HG03571 (cell line): ENCODE results near the gene KCNB1.

Source experiments
- ATAC-seq: cut with Tn5 transposase; IDR thresholded peaks from one replicate; pipeline ENCODE4 v1.9.1; 2021; ENCODE audit not compliant: unreplicated experiment

The KCNB1 gene

DNA sequence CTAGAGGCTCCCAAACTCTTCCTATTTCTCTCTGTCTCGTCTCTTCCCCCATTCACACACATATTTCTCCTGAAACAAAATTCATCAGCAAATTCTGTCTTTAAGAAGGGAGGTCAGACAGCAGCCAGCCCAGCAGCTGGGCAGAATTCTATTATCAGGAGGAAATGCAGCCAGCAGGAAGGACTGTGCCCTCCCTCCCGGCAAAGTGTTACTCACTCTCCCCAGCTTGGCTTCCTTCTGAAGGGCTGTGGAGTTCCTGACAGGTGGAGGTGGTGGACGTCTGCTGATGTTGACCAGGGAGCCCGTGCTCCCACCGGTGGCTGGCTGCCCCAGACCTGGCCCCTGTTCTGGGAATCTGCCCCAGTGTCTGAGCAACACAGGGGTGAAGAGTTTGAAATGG lies 37.3 kb downstream of the KCNB1 start:
- ATAC-seq, result no peak

DNA sequence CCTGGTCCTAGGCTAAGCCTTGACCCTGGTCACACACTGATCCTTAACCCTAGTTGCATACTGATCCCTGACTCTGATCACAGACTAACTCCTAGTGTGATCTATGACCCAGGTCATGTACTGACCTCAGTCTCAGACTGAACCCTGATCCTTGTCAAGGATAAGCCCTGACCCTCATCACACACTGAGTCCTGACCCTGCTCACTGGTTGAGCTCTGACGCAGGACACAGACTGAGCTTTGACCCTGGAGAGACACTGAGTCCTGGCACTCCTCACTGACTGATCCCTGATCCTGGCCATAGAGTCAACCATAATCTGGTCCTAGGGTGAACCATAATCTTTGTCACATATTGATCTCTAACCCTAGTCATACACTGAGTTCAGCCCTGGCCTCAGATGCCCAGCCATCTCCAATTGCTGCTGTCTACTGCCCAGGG lies 37.9 kb downstream of the KCNB1 start:
- ATAC-seq, result no peak

DNA sequence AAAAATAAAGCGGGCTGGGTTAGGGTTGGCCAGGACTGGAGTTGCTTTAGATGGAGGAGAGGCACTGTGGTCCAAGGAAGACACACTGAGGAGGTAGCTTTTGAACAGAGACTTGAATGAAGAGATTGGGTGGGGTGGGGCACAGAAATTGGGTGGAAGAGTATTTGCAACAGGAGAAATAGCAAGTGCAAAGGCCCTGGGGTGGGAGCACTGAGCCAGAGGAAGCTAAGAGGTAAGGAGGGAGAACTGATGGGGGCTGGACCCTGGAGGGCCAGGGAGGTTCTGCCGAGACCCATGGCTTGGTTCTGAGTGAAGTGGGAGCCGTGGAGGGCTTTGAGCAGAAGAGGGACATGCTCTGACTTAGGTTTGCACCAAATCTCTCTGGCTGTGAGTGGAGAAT lies 45.4 kb downstream of the KCNB1 start:
- ATAC-seq, result no peak

DNA sequence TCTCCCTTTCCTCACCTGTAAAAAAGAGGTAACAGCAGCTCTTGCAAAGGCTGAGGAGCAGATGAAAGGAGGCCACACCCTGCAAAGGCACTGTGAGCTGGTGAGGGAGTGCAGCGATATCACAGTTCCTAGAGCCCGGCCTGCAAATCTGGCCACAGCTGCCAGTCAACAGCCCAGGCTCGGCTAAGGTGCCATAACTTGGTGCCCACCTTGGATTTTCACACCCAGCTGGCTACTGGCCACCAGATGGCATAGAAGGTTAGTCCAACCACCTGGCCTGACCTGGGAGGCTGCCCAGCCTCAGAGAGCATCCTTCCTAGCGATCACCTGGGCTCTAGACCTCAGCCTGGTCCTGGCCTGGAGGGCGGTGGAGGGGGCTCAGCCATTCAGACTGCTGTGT lies 46.8 kb downstream of the KCNB1 start:
- ATAC-seq, result no peak

DNA sequence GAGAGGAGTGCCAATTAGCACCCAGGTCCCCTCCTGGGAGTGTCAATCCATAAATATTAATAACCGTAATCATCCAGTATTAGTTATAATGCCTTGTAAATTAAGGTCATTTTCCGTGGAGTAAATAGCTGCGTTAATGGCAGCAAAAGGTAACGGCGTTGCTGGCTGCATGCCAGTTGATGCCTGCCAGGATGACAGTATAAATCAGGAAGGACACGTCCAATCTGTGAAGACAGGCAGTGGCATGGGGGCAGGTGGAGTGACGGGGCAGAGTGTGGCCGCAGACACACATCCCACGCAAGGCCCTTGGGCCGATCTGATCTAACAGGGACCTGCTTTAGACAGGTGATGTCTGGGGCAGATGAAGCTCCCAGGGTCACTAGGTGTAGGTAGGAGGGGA lies 49.1 kb downstream of the KCNB1 start:
- ATAC-seq, result no peak

DNA sequence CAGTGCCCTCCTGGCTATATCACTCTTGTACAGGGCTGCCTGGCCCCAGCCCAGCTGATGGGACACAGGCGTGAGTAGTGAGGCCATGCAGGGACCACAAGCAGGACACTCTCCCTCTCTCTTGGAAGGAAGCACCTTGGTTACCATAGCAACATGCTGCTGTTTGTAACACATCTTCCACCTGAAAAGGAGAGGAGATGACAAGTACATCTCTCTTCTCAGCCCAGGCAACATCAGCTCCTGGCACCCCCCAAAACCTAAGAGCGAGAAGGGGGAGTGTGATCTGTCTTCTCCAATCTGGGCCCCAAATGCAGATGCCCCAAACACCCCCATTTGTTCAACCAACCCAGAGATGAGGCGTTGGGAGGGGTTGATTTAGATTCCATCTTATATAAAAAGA lies 49.9 kb downstream of the KCNB1 start:
- ATAC-seq, result no peak

DNA sequence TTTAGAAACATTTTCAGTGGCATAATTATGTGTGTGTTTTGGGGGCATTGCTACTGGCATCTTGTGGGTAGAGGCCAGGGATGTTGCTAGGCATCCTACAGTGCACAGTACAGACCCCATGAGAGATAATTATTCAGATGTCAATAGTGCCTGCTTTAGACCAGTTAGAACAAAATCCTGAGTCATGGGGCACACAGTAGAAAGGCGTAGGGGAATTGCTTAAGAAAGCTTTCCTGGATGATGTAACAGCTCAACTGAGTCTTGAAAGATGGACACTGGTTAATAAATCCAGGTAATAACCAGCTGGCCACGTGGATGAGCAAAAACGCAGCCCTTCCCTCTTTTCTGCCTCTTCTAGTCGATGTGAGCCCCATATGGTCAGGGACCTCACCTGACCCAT lies 51.1 kb downstream of the KCNB1 start:
- ATAC-seq, result no peak

DNA sequence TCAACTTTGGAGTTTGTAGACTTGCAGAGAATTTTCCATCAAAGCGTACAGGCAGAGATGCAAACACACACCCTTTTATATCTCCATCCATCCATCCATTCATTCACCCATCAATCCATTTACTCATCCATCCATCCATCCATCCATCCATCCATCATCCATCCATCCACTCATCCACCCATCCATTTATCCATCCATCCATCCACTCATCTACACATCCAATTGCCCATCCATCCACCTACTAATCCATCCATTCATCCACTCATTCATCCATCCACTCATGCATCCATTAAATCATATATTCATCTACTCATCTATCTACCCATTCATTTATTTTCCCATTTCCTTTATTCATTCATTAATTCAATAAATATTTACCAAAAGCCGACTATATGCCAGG lies 52.1 kb downstream of the KCNB1 start:
- no peak for ATAC-seq

DNA sequence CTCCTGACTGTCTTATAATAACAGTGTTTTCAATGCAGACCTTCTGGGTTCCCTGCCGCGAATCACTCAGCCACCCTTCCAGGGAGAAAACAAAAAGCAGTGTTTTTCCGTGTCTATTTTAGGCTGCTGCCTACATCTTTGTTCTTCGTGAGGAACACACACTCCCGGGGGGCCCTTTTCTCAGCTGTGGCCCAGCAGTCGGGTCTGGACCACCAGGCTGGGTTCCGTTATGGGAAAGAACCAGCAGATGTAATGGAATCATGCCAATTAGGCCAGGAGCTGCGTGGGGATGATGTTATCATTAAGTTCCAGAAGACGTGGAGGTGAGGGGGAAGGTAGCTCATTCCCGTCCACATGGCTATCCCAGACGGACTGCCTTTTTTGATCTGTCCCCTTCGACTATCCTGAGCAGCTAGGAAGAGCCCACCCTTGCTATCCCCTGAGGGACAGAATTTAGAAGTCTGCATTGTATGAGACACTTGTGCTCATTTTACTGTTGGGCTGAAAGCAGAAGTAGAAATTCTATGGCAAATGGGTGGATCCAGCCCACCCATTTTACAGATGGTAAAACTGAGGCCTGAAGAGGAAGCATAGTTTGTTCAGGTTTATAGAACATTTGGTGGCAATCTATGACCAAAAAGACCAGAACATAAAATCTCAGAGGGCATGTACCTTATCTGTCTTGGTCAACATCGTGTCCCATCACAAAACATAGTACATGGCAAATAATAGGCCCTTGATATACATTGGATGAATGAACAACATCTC lies 54.5 kb downstream of the KCNB1 start:
- no peak for ATAC-seq

DNA sequence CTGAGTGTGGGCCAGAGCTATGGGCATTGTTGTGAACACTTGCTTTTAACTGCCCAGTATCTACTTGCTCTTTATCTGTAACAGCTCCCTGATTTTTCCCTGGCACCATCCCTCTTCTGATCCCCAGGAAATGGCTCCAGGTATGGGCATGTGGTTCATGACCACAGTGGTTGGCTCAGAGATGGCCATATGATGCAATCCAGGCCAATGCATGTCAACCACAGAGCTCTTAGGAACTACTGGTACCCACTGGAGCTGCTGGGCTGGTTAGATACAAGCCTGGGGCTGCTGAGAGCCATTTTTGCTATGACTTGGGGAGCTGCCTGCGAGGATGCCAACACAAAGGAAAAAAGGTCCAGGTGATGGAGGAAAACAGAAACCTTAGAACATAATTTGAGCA lies 55.6 kb downstream of the KCNB1 start:
- no peak for ATAC-seq

DNA sequence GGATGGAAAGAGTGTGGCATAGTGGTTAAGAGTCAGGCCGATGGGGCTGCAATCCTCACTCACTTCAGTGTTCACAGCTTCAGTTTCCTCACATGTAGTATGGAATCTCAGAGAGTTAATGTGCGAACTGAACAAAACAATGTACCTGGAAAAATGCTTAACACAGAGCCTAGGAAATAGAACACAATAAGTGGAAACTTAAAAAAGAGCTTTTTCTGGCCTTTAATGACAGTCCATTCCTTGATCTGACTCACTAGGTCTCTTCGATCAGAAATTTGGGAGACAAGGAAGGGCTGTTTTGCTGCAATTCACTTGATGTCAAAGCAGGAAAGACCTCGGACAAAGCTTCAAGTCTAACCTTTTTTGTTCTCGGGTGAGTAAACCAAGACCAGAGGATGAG lies 56.1 kb downstream of the KCNB1 start:
- ATAC-seq, result no peak

DNA sequence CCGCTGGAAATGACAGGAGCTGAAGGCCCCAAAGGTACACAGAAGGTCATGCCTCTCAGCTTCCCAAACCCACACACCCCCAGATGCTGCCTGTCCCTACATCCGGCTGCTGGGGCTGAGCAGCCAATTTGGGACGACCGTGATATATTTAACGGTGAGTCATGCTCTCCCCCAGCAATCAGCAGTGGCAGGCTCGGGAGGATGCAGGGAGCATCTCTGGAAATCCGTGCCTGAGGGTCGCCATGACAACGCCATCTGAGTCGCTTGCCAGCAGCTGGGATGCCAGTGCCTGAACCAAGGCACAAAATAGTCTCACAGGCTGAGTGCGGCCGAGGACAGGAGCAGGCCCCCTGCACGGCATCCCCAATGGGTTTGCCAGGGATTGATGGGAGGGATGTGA lies 57.9 kb downstream of the KCNB1 start:
- no peak for ATAC-seq

DNA sequence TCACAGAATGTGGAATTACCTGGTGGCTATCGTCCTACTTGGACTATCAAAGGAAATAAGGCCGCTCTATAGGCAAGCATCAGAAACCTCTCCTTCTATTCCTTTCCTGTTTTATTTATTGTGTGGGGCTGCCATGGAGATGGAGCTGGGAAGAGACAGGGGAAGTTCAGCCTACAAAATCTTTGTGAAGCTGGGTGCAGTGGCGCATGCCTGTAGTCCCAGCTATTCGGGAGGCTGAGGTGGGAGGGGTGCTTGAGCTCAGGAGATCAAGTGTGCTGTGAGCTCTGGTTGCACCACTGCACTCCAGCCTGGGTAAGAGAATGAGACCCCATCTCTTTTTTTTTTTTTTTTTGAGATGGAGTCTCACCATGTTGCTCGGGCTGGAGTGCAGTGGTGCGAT lies 60.3 kb downstream of the KCNB1 start:
- ATAC-seq, result no peak

DNA sequence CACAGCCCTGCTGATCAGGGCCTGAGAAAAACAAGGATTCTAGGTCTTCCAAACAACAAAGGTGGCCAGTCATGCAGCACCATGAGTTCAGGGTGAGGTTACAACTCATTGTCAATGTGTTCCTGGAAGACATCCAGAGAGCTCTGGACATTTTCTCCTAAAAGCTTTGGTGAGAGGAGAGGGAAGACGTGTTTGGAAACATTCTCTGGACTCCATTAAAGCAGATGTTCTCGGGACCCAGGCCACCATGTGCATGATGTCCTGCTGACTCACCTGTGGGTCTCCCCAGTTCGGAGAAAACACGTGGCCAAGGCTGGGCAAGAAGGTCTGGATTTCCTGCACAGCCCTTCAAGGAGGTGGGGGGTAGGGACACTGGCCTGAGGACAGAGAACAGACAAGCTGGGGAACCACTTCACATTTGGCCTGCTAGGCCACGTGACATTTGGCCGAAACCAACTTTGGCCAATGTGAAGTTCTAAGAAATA lies 61.6 kb downstream of the KCNB1 start:
- ATAC-seq, result no peak

DNA sequence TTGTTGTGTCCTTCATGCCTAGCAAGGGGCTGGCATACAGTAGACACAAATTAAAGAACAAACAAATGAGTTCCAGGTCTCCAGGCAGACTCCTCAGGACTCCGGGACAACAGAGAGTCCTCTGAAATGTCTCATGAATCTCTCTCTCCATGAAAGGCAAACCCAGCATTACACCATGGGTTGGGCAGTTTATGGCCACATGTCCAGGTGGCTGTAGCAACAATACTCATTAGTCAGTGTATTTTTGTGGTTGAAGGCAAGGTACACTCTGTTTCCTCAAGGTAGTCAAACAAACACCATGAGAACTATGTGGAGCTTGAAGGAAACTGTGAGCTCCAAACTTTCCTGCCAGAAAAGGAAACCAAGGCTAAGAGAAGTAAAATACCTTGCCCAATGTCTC lies 62.2 kb downstream of the KCNB1 start:
- ATAC-seq, result no peak

DNA sequence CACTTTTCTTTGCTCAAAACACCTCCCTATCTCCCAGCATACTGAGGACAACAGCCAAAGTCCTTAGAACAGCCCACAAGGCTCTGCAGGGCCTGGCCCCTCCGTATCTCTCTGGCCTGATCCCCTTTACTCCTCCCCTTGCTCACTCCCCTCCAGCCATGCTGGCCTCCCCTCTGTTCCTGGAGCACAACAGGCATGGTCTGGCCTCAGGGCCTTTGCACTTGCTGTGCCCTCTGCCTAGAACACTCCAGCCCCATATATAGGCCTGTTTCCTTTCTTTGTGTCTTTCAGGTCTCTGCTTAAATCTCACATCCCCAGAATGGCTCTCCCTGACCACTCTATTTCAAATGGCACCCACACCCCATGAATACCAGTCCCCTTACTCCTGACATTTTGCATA lies 62.7 kb downstream of the KCNB1 start:
- no peak for ATAC-seq

DNA sequence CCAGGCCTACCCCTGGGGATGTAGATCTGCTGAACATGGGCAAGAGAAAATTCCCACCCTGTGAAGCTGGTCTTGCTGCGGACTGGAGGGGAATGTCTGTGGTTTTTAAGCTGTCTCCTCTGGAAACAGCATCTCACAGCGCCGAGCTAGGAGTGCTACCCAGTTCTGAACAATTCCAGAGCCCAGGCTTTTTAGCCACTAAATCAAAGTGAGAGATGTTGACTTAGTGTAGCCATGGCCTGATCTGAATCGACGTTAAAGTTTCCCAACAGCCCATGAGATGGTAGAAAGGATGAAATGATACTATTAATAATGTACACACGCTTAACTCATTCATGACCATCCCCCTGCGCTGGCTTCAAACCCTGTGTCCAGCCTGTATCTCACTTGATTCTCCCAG lies 63.7 kb downstream of the KCNB1 start:
- no peak for ATAC-seq

DNA sequence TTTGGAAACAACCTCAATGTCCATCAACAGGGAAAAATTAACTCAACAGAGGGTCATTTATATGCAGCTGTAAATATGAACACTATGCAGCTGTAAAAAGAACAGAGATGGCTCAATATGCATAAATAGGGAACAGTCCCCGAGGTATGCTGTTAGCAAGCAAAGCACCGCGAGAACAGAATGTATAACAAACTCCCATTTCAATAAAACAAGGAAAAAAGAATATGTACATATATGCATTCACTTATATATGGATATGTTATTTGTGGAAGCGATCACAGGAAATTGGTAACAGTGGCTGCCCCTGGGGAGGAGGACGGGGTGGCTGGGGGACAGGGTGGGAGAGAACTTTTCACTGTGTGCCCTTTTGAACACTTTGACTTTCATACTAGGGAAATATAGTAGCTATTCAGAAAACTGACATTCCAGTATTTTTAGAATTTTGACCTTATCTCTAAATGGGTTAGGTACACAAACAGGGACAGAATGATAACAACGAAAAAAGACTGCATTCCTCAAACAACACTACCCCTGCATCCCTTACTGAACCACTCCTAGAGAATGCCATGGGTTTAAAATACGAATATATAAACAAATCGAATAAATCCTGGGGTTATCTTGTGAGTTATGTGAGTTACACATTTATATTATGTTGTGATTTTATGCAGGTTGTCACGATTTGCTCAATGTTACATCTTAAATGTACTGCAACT lies 64.5 kb downstream of the KCNB1 start:
- ATAC-seq, result no peak

DNA sequence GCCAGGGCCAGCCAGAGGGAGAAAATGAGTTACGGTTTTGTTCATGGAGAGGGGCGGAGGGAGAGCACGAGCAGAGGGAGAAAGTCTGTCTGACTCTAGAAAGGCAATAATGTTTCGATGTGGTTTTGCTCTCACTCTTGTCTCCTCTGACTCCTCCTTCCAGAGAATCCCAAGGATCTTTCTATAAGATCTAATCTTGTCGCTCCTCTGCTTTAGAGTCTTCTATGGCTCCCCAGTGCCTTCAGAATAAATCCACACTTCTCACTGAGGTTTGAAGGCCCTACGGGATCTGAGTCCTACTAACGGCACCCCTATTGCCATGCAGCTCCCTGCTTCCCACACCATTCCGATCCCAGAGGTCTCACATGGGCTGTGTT lies 66.8 kb downstream of the KCNB1 start:
- ATAC-seq, result no peak

DNA sequence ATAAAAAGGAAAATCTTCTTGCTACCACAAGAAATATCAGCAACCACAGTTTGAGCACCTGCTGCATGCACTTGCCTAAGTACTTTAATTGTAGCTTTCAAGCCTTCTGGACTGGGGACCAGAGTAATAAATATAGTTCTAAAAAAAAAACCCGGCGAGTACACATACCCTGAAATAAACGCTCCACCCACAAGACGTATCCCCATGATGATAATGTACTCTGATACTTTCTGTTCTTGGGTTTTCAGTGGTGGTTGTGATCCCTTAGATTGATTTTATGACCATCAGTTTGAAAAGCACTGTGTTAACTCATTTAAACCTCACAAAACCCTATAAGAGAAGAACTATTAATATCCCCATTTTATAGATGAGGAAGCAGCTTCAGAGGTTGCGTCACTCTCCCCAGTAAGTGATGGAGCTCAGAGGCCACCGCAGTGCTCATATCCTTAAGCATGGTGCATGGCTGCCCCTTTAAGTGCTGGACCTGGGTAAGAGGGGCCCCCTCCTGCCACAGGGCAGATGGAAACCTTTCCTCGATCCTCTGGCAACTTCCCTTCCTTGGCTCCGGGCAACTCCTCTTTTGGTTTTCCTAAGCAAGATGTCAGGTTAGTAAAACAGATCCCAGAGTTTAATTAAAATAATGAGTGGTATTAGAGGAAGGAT lies 67.3 kb downstream of the KCNB1 start:
- no peak for ATAC-seq

DNA sequence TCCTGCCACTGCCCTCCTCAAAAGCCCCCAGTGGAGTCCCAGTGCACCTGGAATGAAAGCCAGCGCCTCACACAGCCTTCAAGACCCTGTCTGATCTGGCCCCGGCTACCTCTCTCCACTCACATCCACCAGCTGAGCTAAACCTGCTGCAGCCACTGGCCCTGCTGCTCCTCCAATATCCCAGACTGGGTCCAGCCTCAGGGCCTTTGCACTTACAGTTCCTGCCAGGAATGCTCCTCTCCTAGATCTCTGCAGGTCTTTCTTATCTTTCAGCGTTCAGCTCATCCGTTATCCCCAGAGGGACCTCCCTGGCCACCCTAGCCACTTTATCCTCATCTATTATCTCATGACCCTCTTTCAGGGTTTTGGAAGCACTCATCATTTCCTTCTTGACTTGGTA lies 68.8 kb downstream of the KCNB1 start:
- no peak for ATAC-seq

DNA sequence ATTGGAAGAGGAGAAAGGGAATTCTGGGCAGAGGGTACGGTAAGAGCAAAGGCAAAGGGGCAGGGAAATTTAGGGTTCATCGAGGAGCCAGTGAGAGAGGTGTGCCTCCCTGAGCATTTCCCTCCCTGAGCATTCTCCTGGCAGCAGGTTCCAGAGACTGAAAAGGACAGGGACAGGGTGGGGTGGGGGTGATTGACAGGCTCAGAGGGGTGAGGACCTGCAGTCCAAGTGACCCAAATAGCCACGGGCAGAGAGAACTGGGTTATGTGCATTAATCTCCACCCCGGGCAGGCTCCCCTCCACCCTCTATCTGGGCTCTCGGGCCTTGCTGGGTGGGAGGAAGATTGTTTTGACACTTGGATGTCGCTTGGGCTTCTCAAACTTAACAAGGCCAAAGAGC lies 69.5 kb downstream of the KCNB1 start:
- ATAC-seq, result no peak
